PC-3 (cell line): ENCODE data around the gene ATP8A1. TPM values are rescaled to one million over a fixed set of nuclear protein-coding genes. Genes with fewer than 3 reads are reported as not detected.

Source experiments
- ATAC-seq: fragments of 200-7000 bp; cut with Tn5 transposase; 2 replicates; pipeline ENCODE4 v1.9.1; 2020; ENCODE audit warnings: mild to moderate bottlenecking, moderate library complexity
- BruUV-seq: library from RNA; stranded (reverse); fragments of 400-500 nt; replicated peaks from 2 replicates; lab custom pipeline; 2021; lab: Mats Ljungman, UMichigan
- CTCF ChIA-PET: fragments of 300-600 bp; sonication (Branson Sonifier 250); formaldehyde crosslinking; loops from one replicate; lab custom pipeline; 2022; ENCODE audit warnings: antibody characterized with exemption; lab: Charles Lee
- POLR2A ChIA-PET: fragments of 300-600 bp; sonication (Branson Sonifier 250); formaldehyde crosslinking; loops from one replicate; lab custom pipeline; 2022; ENCODE audit warnings: antibody characterized with exemption; ENCODE audit not compliant: unreplicated experiment; lab: Charles Lee
- DNase-seq: peaks from one replicate; pipeline ENCODE4 v3.0.0-alpha.2; 2015
- H2AFZ ChIP-seq: fragments of 300-600 bp; sonication (generic); 2 replicates; pipeline ENCODE4 v1.6.0; 2016; ENCODE audit warnings: antibody characterized with exemption, low read length
- H3F3A ChIP-seq: fragments of 300-600 bp; sonication (generic); one replicate; pipeline ENCODE4 v1.6.0; 2017; ENCODE audit warnings: antibody characterized with exemption, low read length, control low read depth, mild to moderate bottlenecking; ENCODE audit not compliant: unreplicated experiment
- H3K27ac ChIP-seq: fragments of 300-600 bp; sonication (generic); 2 replicates; pipeline ENCODE4 v1.5.1; 2016; ENCODE audit warnings: mild to moderate bottlenecking, low read length
- H3K27me3 ChIP-seq: fragments of 300-600 bp; sonication (generic); 2 replicates; pipeline ENCODE4 v1.6.1; 2016; ENCODE audit warnings: low read length, mixed read lengths
- H3K36me3 ChIP-seq: fragments of 300-600 bp; sonication (generic); 2 replicates; pipeline ENCODE4 v1.6.1; 2016; ENCODE audit warnings: low read depth, mixed run types, low read length, mixed read lengths
- H3K4me1 ChIP-seq: fragments of 300-600 bp; sonication (generic); 2 replicates; pipeline ENCODE4 v1.5.1; 2016; ENCODE audit warnings: low read length; ENCODE audit not compliant: insufficient read depth
- H3K4me2 ChIP-seq: fragments of 300-600 bp; sonication (generic); 2 replicates; pipeline ENCODE4 v1.6.0; 2016; ENCODE audit warnings: low read length
- H3K4me3 ChIP-seq: fragments of 300-600 bp; sonication (generic); 2 replicates; pipeline ENCODE4 v1.5.1; 2016; ENCODE audit warnings: mild to moderate bottlenecking, low read length, mixed read lengths
- H3K79me2 ChIP-seq: fragments of 300-600 bp; sonication (generic); 2 replicates; pipeline ENCODE4 v1.6.1; 2017; ENCODE audit warnings: low read length, mixed read lengths
- H3K9ac ChIP-seq: fragments of 300-600 bp; sonication (generic); 2 replicates; pipeline ENCODE4 v1.6.0; 2016; ENCODE audit warnings: mild to moderate bottlenecking, low read length
- H3K9me2 ChIP-seq: fragments of 300-600 bp; sonication (generic); replicated peaks from 2 replicates; pipeline ENCODE4 v1.6.1; 2016; ENCODE audit warnings: mixed run types, low read length, mixed read lengths
- H3K9me3 ChIP-seq: fragments of 300-600 bp; sonication (generic); 2 replicates; pipeline ENCODE4 v1.6.1; 2016; ENCODE audit warnings: low read length, mixed read lengths
- H4K20me1 ChIP-seq: fragments of 300-600 bp; sonication (generic); 2 replicates; pipeline ENCODE4 v1.6.1; 2016; ENCODE audit warnings: low read length, mixed read lengths
- EZH2 ChIP-seq: fragments of 300-600 bp; sonication (generic); IDR thresholded peaks from one replicate; pipeline ENCODE4 v1.6.1; 2017; ENCODE audit warnings: antibody characterized with exemption, mild to moderate bottlenecking, low read length; ENCODE audit not compliant: unreplicated experiment
- EZH2phosphoT487 ChIP-seq: fragments of 300-600 bp; sonication (generic); IDR thresholded peaks from 2 replicates; pipeline ENCODE4 v1.6.1; 2018; ENCODE audit warnings: mild to moderate bottlenecking, antibody characterized with exemption, low read length, borderline replicate concordance
- intact Hi-C: fragments of 100-400 bp; cut with micrococcal nuclease; formaldehyde crosslinking; loops from 2 replicates; pipeline ENCODE4 v1.9.0; 2023
- total RNA-seq: library from RNA; depleted of rRNA; stranded (reverse); fragments of >200 nt; gene quantifications from 2 replicates; pipeline ENCODE4 v1.2.3, GENCODE V29; 2014
- TF ChIP-seq, protein P1 (sequence below): fragments of 300-600 bp; sonication (generic); conservative IDR thresholded peaks from 2 replicates; pipeline ENCODE4 v1.5.1; 2017; ENCODE audit warnings: antibody characterized with exemption, low read depth, mild to moderate bottlenecking, low read length

Gene ATP8A1
- total RNA-seq, 1 experiment from 2014 or later, result 3.9 TPM

DNA sequence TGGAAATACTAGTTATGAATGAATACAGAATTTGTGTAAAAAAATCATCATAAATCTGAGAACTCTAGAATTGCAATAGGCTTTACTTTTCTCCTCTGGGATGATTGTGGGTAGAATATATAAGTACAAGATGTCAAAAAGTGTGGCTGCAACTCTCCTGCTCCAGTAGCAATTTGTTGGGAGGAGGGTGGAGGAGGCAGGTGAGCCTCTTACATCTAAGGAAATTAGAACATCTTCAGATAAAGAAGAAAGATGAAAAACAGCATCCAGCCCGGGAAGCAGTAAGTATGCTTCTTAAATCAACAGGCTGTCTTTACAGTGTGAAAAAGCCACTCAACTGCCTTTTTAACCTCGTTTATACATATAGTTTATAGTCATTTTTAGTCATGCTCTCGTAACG lies 83.7 kb downstream of the ATP8A1 start:
- Histone ChIP-seq H3K4me1 (no peaks in the 10 kb centered on the region), H3K4me3 (no peak overlapping the region), H2AFZ (no peak overlapping the region), H3K79me2 (no peaks in the 10 kb centered on the region), H3K9me2 (no peaks in the 10 kb centered on the region), H3K9ac (no peak overlapping the region), H4K20me1 (no peaks in the 10 kb centered on the region), H3K9me3 (no peaks in the 10 kb centered on the region), H3K4me2 (no peak overlapping the region), H3K36me3 (no peaks in the 10 kb centered on the region), H3K27me3 (no peaks in the 10 kb centered on the region), H3K27ac (no peak overlapping the region), H3F3A (no peaks in the 10 kb centered on the region)
- no peak for ATAC-seq
- TF ChIP-seq EZH2phosphoT487 (no peak), EZH2 (no peak)
- TF ChIP-seq, protein P1, sequence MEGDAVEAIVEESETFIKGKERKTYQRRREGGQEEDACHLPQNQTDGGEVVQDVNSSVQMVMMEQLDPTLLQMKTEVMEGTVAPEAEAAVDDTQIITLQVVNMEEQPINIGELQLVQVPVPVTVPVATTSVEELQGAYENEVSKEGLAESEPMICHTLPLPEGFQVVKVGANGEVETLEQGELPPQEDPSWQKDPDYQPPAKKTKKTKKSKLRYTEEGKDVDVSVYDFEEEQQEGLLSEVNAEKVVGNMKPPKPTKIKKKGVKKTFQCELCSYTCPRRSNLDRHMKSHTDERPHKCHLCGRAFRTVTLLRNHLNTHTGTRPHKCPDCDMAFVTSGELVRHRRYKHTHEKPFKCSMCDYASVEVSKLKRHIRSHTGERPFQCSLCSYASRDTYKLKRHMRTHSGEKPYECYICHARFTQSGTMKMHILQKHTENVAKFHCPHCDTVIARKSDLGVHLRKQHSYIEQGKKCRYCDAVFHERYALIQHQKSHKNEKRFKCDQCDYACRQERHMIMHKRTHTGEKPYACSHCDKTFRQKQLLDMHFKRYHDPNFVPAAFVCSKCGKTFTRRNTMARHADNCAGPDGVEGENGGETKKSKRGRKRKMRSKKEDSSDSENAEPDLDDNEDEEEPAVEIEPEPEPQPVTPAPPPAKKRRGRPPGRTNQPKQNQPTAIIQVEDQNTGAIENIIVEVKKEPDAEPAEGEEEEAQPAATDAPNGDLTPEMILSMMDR, result no peak
- ChIA-PET POLR2A (no interaction called here), CTCF (no interaction called here)
- no TSS peak for BruUV-seq
- DNase-seq, result no peak
- intact Hi-C loops, result no loop called here

DNA sequence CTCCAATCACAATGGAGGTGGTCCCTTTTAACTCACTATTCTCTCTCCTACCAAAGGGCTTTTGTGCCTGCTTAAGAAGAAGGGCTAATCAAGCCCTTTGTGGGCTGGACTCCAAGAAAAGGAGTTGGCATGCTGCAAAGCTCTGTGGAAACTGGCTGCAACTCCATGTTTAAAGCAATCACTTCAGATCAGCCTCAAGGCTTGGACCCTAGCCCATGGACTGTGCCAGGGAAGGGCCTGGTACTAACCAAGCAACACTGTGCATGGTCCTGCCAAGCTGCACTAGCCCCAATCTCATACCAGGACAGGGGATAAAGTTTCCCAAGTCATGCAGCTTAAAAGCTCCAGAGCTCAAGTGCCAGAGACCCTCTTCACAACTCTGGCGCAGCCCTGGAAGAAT lies 86.7 kb downstream of the ATP8A1 start:
- H3K36me3 ChIP-seq, result no peaks in the 10 kb centered on the region
- ChIA-PET POLR2A (no interaction called here), CTCF (no interaction called here)
- intact Hi-C loops, result no loop called here
- no peaks in the 10 kb centered on the region for H3K9me3 ChIP-seq
- no peaks in the 10 kb centered on the region for H3K79me2 ChIP-seq
- DNase-seq (no peak), ATAC-seq (no peak)
- no peak overlapping the region for H3K4me2 ChIP-seq
- H3K9ac ChIP-seq, result no peak overlapping the region
- no peaks in the 10 kb centered on the region for H3K9me2 ChIP-seq
- no peak overlapping the region for H3K4me3 ChIP-seq
- TF ChIP-seq, protein P1, result no peak
- TF ChIP-seq EZH2, result no peak
- TF ChIP-seq EZH2phosphoT487, result no peak
- H3F3A ChIP-seq, result no peaks in the 10 kb centered on the region
- no peak overlapping the region for H3K27ac ChIP-seq
- no TSS peak for BruUV-seq
- H2AFZ ChIP-seq, result no peak overlapping the region
- no peaks in the 10 kb centered on the region for H4K20me1 ChIP-seq
- no peaks in the 10 kb centered on the region for H3K4me1 ChIP-seq
- H3K27me3 ChIP-seq, result no peaks in the 10 kb centered on the region

DNA sequence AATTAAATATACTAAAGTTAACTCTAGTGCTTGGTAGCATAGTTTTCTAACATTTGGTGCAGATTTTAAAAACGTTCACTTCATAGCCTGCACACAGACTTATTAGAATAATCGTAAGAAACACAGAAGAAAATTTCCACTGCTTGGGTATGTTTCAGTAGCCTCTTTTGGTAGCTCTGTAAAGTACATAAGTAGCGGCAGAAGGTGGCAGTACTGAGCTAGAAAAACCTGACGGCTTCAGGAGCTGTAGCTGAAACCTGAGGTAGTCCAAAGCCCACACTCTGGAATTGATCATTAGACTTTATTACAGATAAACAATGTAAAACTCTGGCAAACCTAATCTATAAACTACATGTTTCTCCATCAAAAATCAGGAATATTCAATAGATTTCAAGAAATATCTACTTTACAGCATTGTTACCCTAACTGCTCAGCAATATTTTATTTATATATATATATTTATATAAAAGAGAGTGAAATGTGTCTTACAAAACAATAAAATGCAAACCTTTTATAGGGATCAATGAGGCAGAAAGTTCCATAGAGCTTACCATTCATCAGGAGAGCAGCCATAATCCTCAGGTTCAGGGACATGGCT lies 88.2 kb downstream of the ATP8A1 start:
- ChIA-PET CTCF (interaction anchor here (0.6 to 1.6 kb wide), 7 partner anchors 8 to 397 kb away, joined by 3 to 8 read pairs (median 4); partner anchors contain the start of gene ATP8A1), POLR2A (no interaction called here)
- H2AFZ ChIP-seq, result no peak overlapping the region
- intact Hi-C loops, result loop anchor here (1.0 to 2.0 kb wide), 5 partner anchors 88 to 396 kb away; partner anchors contain the start of gene ATP8A1
- no peaks in the 10 kb centered on the region for H3F3A ChIP-seq
- H3K4me3 ChIP-seq, result no peak overlapping the region
- H3K9ac ChIP-seq, result no peak overlapping the region
- H4K20me1 ChIP-seq, result no peaks in the 10 kb centered on the region
- H3K9me3 ChIP-seq, result no peaks in the 10 kb centered on the region
- TF ChIP-seq, protein P1, result peak; percentile 72
- TF ChIP-seq EZH2, result no peak
- no peak for TF ChIP-seq EZH2phosphoT487
- no peak overlapping the region for H3K4me2 ChIP-seq
- DNase-seq, result peak; percentile 77
- ATAC-seq, result peak; percentile 94
- no peaks in the 10 kb centered on the region for H3K9me2 ChIP-seq
- H3K27ac ChIP-seq, result no peak overlapping the region
- H3K4me1 ChIP-seq, result no peaks in the 10 kb centered on the region
- no peaks in the 10 kb centered on the region for H3K79me2 ChIP-seq
- H3K36me3 ChIP-seq, result no peaks in the 10 kb centered on the region
- H3K27me3 ChIP-seq, result no peaks in the 10 kb centered on the region
- BruUV-seq, result no TSS peak
